Measurements from ENCODE around the gene BFSP1.

The BFSP1 gene

DNA sequence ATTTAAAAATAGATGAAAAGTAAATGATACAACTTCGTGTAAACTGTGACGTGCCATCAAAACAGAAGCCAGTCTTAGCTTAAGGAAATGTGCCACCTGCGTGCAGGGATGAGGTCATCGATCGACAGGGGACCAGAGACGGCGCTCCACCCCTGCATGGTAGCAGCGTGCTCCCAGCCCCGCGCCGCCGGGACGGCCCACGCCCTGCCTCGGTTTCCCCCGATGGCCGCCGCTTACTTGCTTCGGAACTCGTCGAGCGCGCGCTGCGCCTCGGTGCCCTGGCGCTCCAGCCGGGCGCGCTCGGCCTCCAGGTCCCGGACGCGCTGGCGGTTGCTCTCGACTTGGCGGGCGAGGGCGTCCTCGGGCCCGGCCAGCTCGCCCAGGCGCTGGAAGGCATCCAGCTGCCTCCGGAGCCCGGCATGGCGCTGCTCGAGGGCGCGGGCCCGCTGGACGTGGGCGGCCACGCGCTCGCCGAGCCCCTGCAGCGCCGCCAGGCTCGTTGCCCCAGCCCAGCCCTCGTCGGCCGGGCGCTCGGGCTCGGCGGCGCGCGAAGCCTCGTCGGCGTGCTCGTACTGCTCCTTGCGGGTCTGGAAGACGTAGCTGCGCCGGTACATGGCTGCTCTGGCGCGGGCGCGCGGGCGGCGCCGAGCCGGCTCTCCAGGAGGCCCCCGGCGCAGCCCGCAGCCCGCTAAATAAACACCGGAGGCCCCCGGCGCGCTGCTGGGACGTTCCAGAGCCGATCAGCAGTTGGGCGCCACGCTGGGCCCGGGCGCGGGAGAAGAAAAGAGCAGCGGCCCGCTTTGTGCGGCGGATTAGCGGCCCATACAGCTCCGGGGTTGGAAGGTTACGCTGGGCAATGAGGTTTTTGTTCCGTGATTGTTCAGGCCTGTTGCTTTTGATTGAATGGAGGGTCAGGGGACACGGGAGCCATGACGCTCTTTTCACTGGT, at the start of gene BFSP1:
TSS of gene BFSP1 (minus strand) at position 664 of the 949 bp plus-strand sequence. CDS start at position 614, 50 bp downstream.
- DNase-seq (ENCODE audit: low spot score): peak; percentile 81

DNA sequence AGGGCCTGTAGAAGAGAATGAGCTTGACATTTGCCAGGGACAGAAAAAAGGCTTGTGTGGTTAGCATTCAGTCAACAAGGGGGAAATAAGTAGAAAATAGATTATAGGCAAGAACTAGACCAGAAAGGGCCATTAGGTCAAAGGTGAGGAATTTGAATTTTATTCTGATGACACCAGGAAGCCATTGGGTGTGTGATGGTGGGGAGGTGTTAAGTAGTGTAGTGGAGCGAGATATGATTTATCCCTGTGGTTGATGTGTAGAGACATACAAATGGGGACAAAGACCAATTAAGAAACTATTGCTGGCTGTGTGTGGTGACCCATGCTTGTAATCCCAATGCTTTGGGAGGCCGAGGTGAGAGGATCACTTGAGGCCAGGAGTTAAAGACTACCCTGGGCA, 49.7 kb upstream of the BFSP1 start:
- no peak for DNase-seq (ENCODE audit: low spot score)

DNA sequence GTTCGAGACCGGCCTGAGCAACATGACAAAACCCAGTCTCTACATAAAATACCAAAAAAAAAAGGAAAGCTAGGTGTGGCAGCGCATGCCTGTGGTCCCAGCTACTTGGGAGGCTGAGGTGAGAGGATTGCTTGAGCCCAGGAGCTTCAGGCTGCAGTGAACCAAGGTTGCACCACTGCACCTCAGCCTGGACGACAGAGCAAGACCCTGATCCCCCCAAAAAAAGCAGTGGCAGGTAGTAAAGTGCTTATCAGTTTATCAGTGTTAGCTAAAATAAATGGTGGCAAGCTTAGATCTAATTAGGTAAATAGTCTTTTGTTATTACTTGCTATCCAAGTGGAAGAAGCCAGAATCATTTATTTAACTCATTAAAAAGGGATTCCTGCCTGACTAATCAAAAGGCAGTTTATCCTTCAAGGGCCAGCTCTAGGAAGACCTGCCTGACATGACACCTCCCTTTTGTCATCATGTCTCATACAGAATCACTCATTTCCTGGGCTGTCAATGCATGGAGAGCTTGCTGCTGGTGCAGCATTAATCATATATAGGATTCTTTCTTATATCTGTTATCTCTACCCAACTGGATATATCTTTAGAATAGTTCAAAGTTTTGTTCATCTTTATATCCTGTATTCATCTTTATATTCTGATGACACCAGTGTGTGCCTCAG, 48.3 kb upstream of the BFSP1 start:
- no peak for DNase-seq (ENCODE audit: low spot score)

DNA sequence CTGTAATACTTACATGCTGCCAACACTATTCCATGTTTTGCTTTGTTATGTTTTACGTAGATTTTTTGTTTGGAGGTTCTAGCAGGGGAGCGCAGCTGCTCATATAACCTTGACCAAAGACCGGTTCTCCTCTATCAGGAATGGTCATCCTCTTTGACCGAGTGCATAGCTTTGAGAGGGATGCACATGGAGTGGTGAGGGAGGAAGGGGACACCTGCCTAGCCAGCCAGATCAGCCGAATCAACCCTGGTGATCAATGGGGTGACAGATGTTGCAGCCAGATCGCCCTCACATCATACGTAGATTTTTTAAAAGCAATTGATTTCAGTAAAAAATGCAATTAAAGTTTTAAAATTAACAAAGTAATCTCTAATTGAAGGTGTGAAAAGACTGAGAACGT, 45.0 kb upstream of the BFSP1 start:
- no peak for DNase-seq (ENCODE audit: low spot score)

DNA sequence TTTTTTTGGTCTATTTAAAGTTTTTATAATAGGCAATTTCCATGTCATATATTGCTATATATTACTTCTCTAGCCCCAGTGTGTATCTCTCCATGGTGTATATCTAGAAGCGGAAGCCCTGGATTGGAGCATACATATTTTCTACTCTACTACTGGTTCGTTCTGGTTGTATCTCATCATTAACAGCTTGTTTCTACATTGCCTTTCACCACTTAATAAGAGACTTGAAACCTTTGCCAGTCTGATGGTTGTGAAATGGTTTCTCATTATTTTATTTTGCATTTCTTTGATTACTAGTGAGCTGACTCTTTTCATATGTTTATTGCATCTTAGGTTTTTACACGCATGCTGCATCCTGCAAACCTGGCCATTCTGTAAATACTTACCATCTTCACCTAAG, 42.3 kb upstream of the BFSP1 start:
- no peak for DNase-seq (ENCODE audit: low spot score)

DNA sequence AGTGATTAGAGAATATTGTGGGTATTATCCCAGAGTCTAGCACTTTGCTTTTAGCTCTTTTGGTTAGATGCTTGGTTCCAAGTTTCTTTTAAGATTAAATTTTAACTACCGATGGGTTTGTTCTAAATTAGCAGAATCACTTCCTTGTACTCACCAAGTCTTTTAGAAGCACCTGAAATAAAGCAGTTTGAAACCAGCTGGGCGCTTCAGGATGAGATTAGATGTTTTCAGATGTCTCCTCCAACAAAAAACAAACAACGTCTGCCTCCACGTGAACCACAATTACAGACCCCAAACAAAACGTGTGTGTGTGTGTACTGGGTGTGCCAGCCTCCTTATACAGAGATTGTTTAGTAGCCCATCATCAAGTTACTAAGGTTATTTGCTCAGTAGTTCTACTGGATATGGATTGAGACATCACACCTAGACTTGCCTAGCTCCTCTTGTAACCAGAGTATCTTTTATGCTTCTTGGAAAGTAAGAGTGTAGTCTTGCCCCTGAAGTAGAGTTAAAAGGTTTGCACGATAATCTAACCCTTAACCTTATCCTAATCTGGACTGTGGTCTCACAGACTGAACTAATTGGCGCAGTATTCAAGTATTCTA, 41.0 kb upstream of the BFSP1 start:
- DNase-seq (ENCODE audit: low spot score): no peak

DNA sequence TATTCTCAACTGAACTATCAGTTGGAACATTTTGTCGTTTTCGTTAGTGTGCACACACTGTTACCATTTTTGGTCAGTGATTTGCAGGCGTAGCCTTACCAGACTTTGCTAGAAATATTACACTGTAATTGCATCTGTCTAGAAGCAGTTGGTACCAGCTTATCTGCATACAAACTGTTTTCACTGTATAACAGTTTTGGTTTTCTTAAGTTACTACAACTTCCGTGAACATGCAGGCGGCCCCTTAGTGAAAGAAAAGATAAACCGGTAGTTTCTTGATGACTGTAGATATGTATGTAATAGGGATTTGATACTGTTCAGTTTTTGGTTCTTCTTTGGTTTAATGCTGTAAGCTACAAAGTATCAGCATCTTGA, 40.0 kb upstream of the BFSP1 start:
- no peak for DNase-seq (ENCODE audit: low spot score)

DNA sequence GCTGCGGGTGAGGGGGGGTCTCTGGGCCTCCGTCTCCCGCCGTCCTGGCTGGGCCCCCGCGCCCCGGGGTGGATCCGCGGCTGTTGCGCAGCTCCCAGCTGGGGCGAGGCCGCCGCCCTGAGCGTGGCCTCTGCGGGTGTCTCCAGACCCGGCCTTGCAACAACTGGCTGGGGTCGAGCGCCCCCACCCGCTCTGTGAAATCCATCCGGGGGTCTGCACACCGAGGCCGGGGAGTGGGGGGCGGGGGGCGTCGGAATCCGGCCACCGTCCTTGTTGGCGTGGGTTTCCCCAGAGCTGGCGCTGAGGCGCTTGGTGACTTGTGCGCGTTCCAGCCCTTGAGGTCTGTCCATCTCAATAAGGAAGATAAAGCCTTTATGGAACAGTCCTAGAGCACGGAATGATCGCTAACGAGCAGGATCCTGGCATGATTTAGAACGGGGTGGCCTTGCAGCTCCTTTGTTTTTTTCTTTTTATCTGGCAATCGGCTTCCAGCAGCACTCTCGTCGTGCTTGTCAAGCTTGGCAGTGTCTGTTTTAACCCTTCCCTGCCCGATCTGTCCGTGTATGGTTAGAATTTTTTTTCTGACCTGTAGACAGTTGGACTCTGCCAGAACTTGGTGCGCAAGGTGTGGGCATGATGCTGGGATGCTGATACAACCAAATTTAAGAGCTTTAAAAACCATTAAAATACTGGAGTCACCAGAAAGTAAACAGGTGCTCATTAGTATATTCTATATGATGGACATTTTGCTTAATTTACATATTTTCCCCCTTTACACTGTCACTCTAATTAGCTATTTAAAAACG, 39.4 kb upstream of the BFSP1 start:
- no peak for DNase-seq (ENCODE audit: low spot score)

DNA sequence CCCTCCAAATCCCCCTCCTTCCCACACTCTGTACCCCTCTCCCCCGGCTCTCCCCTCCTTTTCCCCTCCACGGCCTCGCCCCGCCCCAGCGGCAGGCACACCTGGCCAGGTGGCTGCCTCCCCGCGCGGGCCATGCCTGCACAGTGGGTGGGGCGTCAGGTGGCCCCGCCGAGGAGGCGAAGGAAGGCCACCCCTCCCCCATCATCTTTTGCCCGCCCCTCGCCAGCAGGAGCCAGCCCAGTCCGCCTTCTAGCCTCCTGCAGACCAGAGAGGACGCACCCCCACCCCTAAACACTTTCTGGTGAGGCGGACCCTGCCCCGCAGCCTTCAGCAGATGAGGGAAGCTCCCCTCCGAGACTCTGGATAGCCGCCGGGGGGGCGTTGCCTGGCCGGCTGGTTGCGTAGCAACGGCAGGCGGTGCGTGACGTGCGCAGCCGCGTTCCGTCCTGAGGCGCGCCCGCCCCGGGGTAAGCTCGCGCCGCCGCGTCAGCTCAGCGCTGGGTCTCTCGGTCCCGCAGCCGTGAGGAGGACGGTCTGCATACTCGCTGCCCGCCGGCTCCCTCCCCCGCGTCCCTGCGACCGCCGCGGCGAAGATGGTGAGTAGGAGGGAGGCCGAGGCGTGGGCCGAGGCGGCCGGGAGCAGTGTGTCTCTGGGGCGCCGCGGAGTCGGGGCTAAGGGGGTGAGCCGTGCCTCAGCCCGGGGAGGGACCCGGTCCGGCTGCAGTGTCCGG, 38.6 kb upstream of the BFSP1 start, which contains the start of gene DSTN:
TSS of gene DSTN (plus strand) at position 460 of the 731 bp plus-strand sequence. CDS start at position 594, 134 bp downstream.
- peak; percentile 97 for DNase-seq (ENCODE audit: low spot score)

DNA sequence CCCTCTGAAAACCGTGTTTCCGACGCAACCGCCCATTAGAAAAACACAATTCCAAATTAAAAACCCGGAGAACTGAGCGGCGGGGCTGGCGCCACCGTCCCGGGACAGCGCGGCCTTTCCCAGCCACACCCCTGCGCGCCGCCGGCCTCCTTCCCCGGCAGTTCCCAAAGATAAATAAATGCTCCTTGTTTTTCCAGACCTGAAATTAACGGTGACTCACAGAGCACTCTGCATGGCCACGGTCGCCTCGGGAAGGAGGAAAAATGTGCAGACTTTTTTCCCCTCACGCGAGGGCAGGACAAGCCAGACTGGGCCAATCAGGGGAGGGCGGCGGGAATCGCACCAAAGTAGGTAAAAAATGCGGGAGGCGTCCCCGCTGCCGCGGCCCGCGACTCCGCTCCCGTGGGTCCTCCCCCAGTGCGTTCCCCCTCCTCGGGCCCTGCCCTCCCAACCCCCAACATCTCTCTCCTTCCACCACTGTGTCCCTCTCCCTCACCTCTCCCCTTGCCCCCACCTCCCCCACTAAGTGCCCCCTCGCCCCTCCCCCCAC, 37.9 kb upstream of the BFSP1 start:
- DNase-seq (ENCODE audit: low spot score): peak; percentile 92

DNA sequence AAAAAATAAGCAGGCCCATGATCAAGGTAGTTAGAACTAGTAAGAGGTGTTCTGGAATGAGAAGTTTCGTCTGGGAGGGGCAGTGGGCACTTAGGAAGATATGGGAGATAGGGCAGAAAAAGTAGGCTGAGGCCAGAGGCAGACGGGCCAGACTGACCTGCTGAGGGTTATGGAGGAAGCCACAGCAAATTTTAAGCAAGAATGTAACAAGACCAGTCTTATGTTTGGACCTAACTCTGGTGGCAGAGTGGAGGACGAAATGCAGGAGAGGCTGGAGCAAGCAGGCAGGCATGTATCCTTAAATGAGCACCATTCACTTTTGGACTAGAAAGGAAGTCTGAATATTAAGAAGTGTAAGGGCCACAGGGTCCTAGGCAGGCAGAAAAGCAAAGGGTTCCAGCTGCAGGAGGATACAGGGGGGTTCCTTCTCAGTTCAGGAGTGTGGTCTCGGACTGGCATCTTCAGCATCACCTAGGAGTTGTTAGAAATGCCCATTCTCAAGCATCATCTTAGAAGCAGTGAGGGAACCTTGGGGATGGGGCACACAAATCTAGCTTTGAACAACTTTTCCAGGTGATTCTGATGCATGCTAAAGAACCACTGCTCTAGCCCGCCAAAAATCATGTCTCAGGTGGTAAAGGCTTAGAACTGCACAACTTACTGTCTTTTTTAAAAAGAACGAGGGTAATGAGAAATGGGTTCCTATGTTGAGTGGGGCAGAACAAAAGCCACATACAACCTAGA, 37.0 kb upstream of the BFSP1 start:
- no peak for DNase-seq (ENCODE audit: low spot score)

DNA sequence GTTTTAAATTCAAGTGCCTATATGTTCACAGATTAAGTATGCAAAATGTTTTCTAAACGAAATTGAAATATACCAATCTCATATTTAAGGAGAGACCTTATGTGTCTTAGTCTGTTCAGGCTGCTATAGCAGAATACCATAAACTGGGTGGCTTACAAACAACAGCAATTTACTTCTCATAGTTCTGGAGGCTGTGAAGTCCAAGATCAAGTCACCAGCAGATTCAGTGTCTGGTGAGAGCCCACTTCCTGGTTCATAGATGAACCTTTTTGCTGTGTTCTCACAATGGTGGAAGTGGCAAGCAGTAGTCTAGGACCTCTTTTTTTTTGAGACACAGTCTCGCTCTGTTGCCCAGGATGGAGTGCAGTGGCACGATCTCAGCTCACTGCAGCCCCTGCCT, 35.2 kb upstream of the BFSP1 start:
- no peak for DNase-seq (ENCODE audit: low spot score)

DNA sequence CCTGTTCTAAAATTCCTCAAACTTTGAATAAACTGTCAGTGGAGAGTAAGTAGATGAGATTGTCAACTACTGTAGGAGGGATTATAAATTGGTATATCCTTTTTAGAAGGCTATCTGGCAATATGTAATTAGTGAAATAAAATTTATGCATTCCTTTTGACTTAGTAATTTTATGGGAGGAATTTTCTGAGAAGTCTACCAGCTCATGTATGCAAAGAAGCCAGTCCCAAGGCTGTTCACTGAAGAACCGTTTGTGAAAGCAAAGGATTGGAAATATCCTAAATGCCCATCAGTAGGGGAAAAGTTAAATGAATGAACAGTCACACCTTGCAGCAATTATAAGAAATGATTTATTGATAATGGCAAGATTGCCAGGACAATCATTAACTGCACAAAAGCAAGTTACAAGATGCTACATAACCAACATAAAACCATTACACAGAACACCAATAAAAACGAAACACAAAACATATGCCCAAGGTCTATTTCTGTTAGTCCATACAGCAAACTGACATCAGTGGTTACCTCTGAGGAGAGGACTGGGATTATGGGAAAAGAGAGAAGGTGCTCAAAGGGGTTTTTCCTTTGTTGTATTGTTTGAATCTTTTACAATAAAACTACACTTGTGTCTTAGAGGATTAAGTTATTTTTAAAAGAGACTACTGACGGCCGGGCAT, 34.1 kb upstream of the BFSP1 start:
- DNase-seq (ENCODE audit: low spot score): no peak

DNA sequence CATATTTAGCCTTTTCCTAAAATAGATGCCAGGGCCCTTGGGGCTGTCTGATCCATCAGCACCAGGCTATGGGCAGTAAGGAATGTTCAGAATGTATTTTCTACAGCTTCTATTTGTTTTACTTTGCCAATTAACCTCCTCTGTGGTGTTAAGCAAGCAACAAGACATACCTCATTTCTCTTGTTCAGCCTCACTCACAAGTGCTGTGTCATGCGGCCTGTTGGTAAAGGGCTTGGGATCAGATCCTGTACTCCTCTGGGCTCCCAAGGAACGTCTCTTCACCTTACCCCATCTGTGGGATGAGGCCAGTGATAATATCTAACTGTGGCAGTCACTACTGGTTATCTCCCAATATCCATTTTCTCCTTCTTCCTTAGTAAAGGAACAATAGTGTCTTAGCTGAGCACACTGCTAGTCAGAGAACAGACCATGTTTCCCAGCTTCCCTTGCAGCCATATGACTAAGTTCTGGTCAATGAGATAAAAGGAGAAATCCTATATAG, 31.7 kb upstream of the BFSP1 start:
- DNase-seq (ENCODE audit: low spot score): peak; percentile 42

DNA sequence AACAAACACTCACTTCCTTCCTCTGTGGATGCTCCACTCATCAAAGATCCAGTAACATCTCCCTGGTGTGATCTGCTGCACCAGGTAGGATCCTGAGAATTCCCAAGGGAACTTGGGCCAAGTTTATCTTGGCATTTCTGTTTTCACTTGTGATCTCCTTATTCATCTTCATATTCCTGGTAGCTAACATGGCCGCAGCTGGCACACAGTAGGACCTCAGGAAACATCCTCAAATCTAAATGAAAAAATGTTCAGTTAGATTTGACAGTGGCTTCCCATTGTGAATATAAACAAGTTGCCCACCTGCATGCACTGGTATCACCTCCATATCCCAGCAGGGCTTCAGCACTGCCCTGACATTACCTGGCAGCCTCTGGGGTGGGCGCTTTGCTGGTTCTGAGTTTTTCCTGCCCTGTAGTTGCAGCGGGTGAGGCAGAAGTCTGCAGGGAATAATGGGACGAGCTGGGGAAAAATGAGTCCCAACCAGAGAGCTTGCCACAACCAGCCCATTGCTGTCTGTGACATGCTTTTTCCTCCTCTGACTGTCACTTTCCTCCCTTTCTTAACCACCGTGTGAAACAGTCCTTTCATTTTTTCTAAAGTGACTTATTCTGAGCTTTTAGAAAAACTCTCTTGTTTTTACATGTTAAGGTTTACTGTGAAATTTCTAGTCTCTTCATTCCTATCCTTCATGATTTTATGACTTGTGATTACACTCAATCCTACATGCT, 29.3 kb upstream of the BFSP1 start:
- DNase-seq (ENCODE audit: low spot score): no peak

DNA sequence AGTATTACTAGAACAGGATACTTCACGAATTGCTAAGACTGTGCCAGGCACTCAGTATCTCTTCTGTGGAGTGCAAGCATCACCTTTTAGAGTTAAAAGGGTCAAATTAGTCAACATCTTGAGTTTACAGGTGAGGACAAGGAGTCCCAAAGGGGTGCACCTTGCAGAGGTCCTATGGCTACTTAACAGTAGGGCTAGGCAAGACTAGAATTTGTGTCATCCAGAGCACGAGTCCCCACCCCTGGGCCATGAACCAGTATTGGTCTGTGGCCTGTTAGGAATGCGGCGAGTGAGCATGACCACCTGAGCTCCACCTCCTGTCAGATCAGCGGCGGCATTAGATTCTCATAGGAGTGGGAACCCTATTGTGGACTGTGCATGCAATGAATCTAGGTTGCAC, 28.2 kb upstream of the BFSP1 start:
- no peak for DNase-seq (ENCODE audit: low spot score)

DNA sequence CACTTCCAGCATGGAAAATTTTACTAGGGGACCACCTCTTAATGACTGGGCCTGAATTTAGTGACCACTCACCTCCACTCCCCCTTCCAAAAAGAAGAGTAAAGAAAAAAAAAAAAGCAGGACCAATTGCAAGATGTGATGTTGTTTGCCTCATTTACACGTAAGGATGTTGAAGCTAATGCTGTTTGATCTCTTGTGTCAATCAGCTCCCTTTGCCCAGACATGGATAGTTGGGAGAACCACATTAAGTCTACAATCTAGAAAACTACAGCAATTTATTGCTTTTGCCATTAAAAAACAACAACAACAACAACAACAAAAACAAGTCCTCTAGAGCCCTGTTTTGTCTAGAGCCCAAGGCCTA, 27.7 kb upstream of the BFSP1 start:
- no peak for DNase-seq (ENCODE audit: low spot score)

DNA sequence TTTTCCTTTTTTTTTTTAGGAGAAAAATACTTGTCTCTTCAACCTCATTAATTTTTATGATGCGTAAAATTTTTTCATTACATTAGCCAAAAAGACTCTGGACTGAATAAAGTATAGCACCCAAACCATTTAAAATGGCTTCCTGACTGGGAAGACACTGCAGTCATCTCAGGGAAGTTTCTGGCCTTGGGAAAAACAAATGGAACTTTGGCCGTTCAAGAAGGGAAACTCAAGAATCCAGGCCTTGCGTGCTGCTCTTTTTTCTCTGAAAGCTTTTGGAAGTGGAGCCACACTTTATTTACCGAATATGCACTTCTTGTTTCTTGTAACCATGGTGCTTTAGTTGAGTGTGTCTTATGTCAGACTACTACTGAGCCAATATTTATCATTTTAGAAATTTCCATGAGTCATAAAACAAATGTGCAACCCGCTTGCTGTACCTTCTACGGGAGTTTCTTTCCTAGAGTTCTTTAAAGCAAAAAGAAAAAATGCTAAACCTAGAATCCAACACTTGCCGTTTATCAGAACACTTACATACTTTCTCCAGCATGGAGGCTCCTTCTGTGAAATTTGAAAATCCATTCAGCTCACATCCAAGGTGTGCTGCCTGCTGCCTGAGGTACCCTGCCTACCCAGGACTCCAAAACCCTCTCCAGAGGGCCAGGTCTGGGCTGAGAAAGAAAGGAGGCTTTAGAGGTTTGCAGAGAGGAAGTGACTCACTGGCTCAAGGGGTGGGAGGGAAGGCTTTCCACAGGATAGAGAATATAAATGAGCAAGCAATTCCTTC, 27.2 kb upstream of the BFSP1 start:
- DNase-seq (ENCODE audit: low spot score): peak; percentile 70

Data from AG08396 (cell line).